Mesendoderm (in vitro differentiated cells): ENCODE results near the gene FRY.

Experiments used
- DNase-seq: peaks from one replicate; pipeline ENCODE4 v3.0.0; 2013
- H2AK5ac ChIP-seq: 2 replicates; pipeline ENCODE4 v1.6.1; 2013; ENCODE audit warnings: low read length, inconsistent platforms
- H2BK120ac ChIP-seq: 2 replicates; pipeline ENCODE4 v1.6.1; 2013; ENCODE audit warnings: low read depth, mild to moderate bottlenecking, low read length, moderate library complexity, mixed read lengths
- H2BK15ac ChIP-seq: replicated peaks from 2 replicates; pipeline ENCODE4 v1.6.1; 2013; ENCODE audit warnings: low read depth, mild to moderate bottlenecking, moderate library complexity
- H2BK5ac ChIP-seq: 2 replicates; pipeline ENCODE4 v1.6.1; 2013; ENCODE audit warnings: low read length, inconsistent platforms
- H3K18ac ChIP-seq: 2 replicates; pipeline ENCODE4 v1.6.1; 2013; ENCODE audit warnings: mild to moderate bottlenecking, low read length, mixed read lengths
- H3K23ac ChIP-seq: one replicate; pipeline ENCODE4 v1.6.1; 2013; ENCODE audit warnings: low read length
- H3K27ac ChIP-seq: 2 replicates; pipeline ENCODE4 v1.5.1; 2013; ENCODE audit warnings: low read depth, mild to moderate bottlenecking, inconsistent platforms, low read length, moderate library complexity
- H3K27me3 ChIP-seq: 2 replicates; pipeline ENCODE4 v1.6.1; 2013; ENCODE audit warnings: low read length, control low read depth, mild to moderate bottlenecking, inconsistent platforms; ENCODE audit not compliant: insufficient read depth, poor library complexity
- H3K36me3 ChIP-seq: 2 replicates; pipeline ENCODE4 v1.6.1; 2013; ENCODE audit warnings: low read length, inconsistent platforms; ENCODE audit not compliant: control insufficient read depth, insufficient read depth
- H3K4ac ChIP-seq: one replicate; pipeline ENCODE4 v1.6.1; 2013; ENCODE audit warnings: low read depth, mild to moderate bottlenecking, low read length, moderate library complexity
- H3K4me1 ChIP-seq: 2 replicates; pipeline ENCODE4 v1.6.1; 2013; ENCODE audit warnings: low read depth, low read length, inconsistent platforms; ENCODE audit not compliant: control insufficient read depth
- H3K4me2 ChIP-seq: 2 replicates; pipeline ENCODE4 v1.6.1; 2013; ENCODE audit warnings: low read length
- H3K4me3 ChIP-seq: 2 replicates; pipeline ENCODE4 v1.5.1; 2013; ENCODE audit warnings: mild to moderate bottlenecking, low read length
- H3K56ac ChIP-seq: one replicate; pipeline ENCODE4 v1.6.1; 2013; ENCODE audit warnings: low read length
- H3K79me1 ChIP-seq: 2 replicates; pipeline ENCODE4 v1.6.1; 2013; ENCODE audit warnings: low read length, inconsistent platforms
- H3K79me2 ChIP-seq: 2 replicates; pipeline ENCODE4 v1.6.1; 2013; ENCODE audit warnings: mild to moderate bottlenecking, low read length; ENCODE audit not compliant: control insufficient read depth, insufficient read depth
- H3K9ac ChIP-seq: 2 replicates; pipeline ENCODE4 v1.6.1; 2013; ENCODE audit warnings: low read length, inconsistent platforms
- H4K5ac ChIP-seq: one replicate; pipeline ENCODE4 v1.6.1; 2013; ENCODE audit warnings: low read length
- H4K8ac ChIP-seq: one replicate; pipeline ENCODE4 v1.6.1; 2013; ENCODE audit warnings: low read depth, mild to moderate bottlenecking, control low read depth, low read length, moderate library complexity
- WGBS: extraction: QIAGEN DNeasy Blood & Tissue Kit; methylation state at CpG from one replicate; pipeline ENCODE4 v1.1.7; 2013; ENCODE audit warnings: low lambda C conversion rate, missing lambda C conversion rate; ENCODE audit not compliant: insufficient coverage; ENCODE audit errors: extremely low coverage; 5-methylcytosine and 5-hydroxymethylcytosine counted together

The FRY gene

DNA sequence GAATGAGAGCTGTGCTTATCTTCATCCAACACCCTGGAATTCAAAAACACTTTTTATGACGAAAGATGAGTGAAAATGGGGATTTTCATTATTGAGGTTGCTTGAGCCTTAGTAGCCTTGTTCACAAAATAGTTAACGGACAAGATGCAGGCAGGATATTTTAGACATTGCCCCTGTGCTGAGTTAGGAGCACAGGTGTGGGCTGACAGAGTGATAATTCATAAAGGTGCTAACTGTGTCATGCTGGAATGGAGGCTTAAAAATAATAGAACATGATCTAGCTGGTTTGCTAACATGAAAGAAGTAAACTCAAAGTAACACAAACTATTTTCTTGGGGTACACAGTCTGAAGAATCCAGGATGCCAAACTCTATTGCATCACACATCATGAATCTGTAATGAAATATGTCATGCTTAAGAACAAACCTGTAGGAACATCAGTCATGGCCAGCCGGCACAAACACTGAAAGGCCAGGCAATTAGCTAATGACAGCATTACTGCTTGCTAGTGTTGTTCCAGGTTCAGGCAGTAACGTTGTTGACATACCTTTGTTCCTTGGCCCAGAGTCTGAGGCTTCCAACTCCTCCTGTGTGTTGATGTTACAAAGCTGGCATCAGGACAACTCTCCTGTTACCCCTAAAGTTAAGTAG, 55.3 kb downstream of the FRY start:
- Histone ChIP-seq H3K23ac (no peak overlapping the region), H2BK120ac (no peak overlapping the region), H3K4me2 (no peak overlapping the region), H2BK5ac (no peak overlapping the region), H4K5ac (no peak overlapping the region), H3K4ac (no peak overlapping the region), H3K9ac (no peak overlapping the region), H3K27ac (no peak overlapping the region), H3K18ac (no peak overlapping the region), H3K4me1 (no peaks in the 10 kb centered on the region), H3K79me2 (no peaks in the 10 kb centered on the region), H3K79me1 (no peaks in the 10 kb centered on the region), H3K27me3 (no peaks in the 10 kb centered on the region), H2BK15ac (no peak overlapping the region), H3K36me3 (no peaks in the 10 kb centered on the region), H2AK5ac (no peak overlapping the region), H4K8ac (no peak overlapping the region), H3K4me3 (no peak overlapping the region), H3K56ac (no peak overlapping the region)
- no CpG with 5 or more reads among the region's 4 CpGs for WGBS
- peak; percentile 10 for DNase-seq

DNA sequence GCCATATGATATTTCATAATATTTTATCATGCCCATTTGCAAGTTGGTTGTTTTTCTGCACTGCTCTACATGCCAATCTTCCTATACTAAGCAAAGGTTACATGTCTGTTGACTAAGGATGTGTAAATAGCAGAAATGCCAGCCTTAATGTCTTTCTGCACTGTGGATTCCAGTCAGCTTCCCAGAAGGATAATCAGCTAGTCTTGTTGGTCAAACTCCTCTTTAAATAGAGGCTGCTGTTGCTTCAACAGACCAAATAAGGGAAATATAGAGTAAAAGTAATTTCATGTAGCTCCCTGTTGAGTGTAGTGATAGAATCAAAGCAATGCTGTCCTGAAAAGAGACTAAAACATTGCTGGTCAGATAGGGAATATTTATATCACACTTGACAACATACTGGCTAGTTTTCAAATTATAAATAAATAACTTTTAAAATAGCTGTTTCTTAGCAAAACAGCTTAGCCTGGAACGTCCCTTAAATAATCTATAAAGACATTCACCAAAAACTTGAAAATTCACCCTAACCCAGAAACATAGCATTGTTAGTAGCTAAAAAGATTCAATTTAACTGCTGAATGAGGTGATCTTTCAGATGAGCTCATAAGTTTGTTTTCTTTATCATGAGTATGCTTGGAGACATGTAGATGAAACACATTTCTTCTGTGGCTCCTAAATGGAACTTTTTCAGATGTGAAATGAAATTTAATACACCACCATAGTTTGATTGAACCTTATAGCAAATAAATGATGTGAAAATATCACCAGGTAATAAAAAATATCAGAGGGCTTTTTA, 56.6 kb downstream of the FRY start:
- Histone ChIP-seq H3K27me3 (no peaks in the 10 kb centered on the region), H2BK15ac (no peak overlapping the region), H3K79me2 (no peaks in the 10 kb centered on the region), H4K8ac (no peak overlapping the region), H3K4ac (no peak overlapping the region), H3K18ac (no peak overlapping the region), H4K5ac (no peak overlapping the region), H2AK5ac (no peak overlapping the region), H3K4me3 (no peak overlapping the region), H3K36me3 (no peaks in the 10 kb centered on the region), H3K9ac (no peak overlapping the region), H2BK5ac (no peak overlapping the region), H3K23ac (no peak overlapping the region), H3K27ac (no peak overlapping the region), H3K4me2 (no peak overlapping the region), H2BK120ac (no peak overlapping the region), H3K4me1 (no peaks in the 10 kb centered on the region), H3K56ac (no peak overlapping the region), H3K79me1 (no peaks in the 10 kb centered on the region)
- peak; percentile 31 for DNase-seq
- no CpG with 5 or more reads among the region's 1 CpG for WGBS

DNA sequence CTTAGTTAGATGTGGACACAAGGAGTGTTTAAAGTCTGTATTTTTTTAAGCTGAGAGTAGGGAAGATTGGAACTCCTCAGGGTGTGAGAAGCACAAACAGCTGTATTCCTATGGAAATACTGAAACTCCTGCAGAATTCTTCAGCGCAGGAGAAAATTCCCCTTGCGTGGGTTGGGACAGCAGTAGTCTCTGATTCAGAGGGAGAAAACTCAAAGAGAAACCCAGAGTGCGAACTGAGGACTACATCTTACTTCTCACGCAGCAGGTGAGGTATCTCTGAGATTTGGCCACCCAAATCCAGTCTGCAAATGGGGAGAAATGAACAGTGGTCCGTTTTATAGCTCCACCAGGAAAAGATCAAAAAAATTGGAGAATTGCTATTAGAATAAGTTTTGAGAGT, 60.9 kb downstream of the FRY start:
- no peak overlapping the region for H3K18ac ChIP-seq
- no peak overlapping the region for H3K9ac ChIP-seq
- H4K8ac ChIP-seq: no peak overlapping the region
- no peak overlapping the region for H2BK15ac ChIP-seq
- H3K4ac ChIP-seq: no peak overlapping the region
- no peaks in the 10 kb centered on the region for H3K36me3 ChIP-seq
- H3K23ac ChIP-seq: no peak overlapping the region
- H4K5ac ChIP-seq: no peak overlapping the region
- H3K79me2 ChIP-seq: no peaks in the 10 kb centered on the region
- H3K27me3 ChIP-seq: no peaks in the 10 kb centered on the region
- DNase-seq: no peak
- no peak overlapping the region for H2BK5ac ChIP-seq
- H3K27ac ChIP-seq: no peak overlapping the region
- H3K4me1 ChIP-seq: no peaks in the 10 kb centered on the region
- H3K79me1 ChIP-seq: no peaks in the 10 kb centered on the region
- H3K4me2 ChIP-seq: no peak overlapping the region
- WGBS: no CpG with 5 or more reads among the region's 5 CpGs
- no peak overlapping the region for H2AK5ac ChIP-seq
- no peak overlapping the region for H3K4me3 ChIP-seq
- H3K56ac ChIP-seq: no peak overlapping the region
- H2BK120ac ChIP-seq: peak overlapping the region; percentile 23

DNA sequence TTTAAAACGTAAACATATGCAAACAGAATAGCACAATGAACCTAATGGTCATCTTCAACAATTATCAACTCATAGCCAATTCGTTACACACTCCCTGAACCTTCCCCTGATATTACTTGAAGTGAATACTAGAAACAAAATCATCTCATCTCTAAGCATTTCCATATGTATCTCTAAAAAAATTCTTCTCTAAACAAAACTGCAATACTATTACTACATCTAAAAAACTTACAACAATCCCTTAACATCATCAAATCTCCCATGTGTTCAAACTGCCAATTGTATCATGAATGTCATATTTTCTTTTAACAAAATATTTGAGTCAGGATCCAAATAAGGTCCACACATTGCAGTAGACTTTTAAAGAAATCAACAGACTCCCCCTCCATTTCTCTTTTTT, 61.4 kb downstream of the FRY start:
- H3K4me2 ChIP-seq: no peak overlapping the region
- H3K9ac ChIP-seq: no peak overlapping the region
- no peaks in the 10 kb centered on the region for H3K4me1 ChIP-seq
- H3K4ac ChIP-seq: no peak overlapping the region
- no peak overlapping the region for H2BK120ac ChIP-seq
- no peaks in the 10 kb centered on the region for H3K79me2 ChIP-seq
- H3K23ac ChIP-seq: no peak overlapping the region
- no peak overlapping the region for H2BK15ac ChIP-seq
- no peaks in the 10 kb centered on the region for H3K79me1 ChIP-seq
- no peak overlapping the region for H2AK5ac ChIP-seq
- no peaks in the 10 kb centered on the region for H3K36me3 ChIP-seq
- no peak overlapping the region for H4K5ac ChIP-seq
- H3K27ac ChIP-seq: no peak overlapping the region
- no peak overlapping the region for H3K56ac ChIP-seq
- no peak overlapping the region for H3K4me3 ChIP-seq
- no peaks in the 10 kb centered on the region for H3K27me3 ChIP-seq
- WGBS: no CpG with 5 or more reads among the region's 2 CpGs
- no peak overlapping the region for H4K8ac ChIP-seq
- DNase-seq: no peak
- H3K18ac ChIP-seq: no peak overlapping the region
- H2BK5ac ChIP-seq: no peak overlapping the region

GRCh38 chr13:32098272-32098671, 66.7 kb downstream of the FRY start:
- H3K4ac ChIP-seq: no peak overlapping the region
- no peak overlapping the region for H4K8ac ChIP-seq
- no peak overlapping the region for H3K56ac ChIP-seq
- H3K27ac ChIP-seq: no peak overlapping the region
- DNase-seq: no peak
- H3K79me1 ChIP-seq: no peaks in the 10 kb centered on the region
- no peak overlapping the region for H3K23ac ChIP-seq
- H2BK5ac ChIP-seq: no peak overlapping the region
- H3K18ac ChIP-seq: no peak overlapping the region
- WGBS: no CpG with 5 or more reads among the region's 3 CpGs
- H3K79me2 ChIP-seq: no peaks in the 10 kb centered on the region
- H3K4me2 ChIP-seq: no peak overlapping the region
- no peak overlapping the region for H3K9ac ChIP-seq
- no peak overlapping the region for H2BK15ac ChIP-seq
- no peaks in the 10 kb centered on the region for H3K27me3 ChIP-seq
- H3K36me3 ChIP-seq: no peaks in the 10 kb centered on the region
- H3K4me3 ChIP-seq: no peak overlapping the region
- H3K4me1 ChIP-seq: no peaks in the 10 kb centered on the region
- no peak overlapping the region for H2AK5ac ChIP-seq
- no peak overlapping the region for H2BK120ac ChIP-seq
- no peak overlapping the region for H4K5ac ChIP-seq
